Measurements from ENCODE around the gene HHAT. TPM values are rescaled to one million over a fixed set of nuclear protein-coding genes. Genes with fewer than 3 reads are reported as not detected.

The HHAT gene
- total RNA-seq, 2 experiments from 2014 or later = 5.2 to 9.5 TPM

GRCh38 chr1:210620867-210621488 lies 292.3 kb downstream of the HHAT start:
- no peak overlapping the region for H3K27ac ChIP-seq (ENCODE audit: low read depth, low read length, poor library complexity, severe bottlenecking)
- POLR2A ChIA-PET = interaction anchor here (0.6 kb wide), 1 partner anchor 174 kb away, joined by 3 read pairs; no protein-coding TSS in a partner anchor
- H2AFZ ChIP-seq (ENCODE audit: low read length) = no peak overlapping the region
- no TSS peak for BruUV-seq (replicated peaks)
- DNase-seq (ENCODE audit: low spot score) = no peak
- no peaks in the 10 kb centered on the region for H3K9me2 ChIP-seq (ENCODE audit: insufficient read depth, low read length)
- no peaks in the 10 kb centered on the region for H4K20me1 ChIP-seq (ENCODE audit: insufficient read depth, low read length)
- no peaks in the 10 kb centered on the region for H3K36me3 ChIP-seq (ENCODE audit: insufficient read depth, low read length)
- CTCF ChIA-PET (ENCODE audit: unreplicated experiment) = no interaction called here
- no peaks in the 10 kb centered on the region for H3K79me2 ChIP-seq (ENCODE audit: insufficient read depth, low read depth, low read length)
- H3K4me1 ChIP-seq (ENCODE audit: insufficient read depth, low read length, poor library complexity, severe bottlenecking) = no peaks in the 10 kb centered on the region
- intact Hi-C loops (cut with micrococcal nuclease; ENCODE audit: unreplicated experiment) = no loop called here
- H3K4me2 ChIP-seq (ENCODE audit: low read length) = no peak overlapping the region
- no peak overlapping the region for H3K4me3 ChIP-seq (ENCODE audit: low read depth, low read length, poor library complexity, severe bottlenecking)
- no peak for TF ChIP-seq EZH2phosphoT487 (IDR thresholded peaks at IDR 0.05; ENCODE audit: borderline replicate concordance, low read depth, low read length)
- TF ChIP-seq, protein P1, sequence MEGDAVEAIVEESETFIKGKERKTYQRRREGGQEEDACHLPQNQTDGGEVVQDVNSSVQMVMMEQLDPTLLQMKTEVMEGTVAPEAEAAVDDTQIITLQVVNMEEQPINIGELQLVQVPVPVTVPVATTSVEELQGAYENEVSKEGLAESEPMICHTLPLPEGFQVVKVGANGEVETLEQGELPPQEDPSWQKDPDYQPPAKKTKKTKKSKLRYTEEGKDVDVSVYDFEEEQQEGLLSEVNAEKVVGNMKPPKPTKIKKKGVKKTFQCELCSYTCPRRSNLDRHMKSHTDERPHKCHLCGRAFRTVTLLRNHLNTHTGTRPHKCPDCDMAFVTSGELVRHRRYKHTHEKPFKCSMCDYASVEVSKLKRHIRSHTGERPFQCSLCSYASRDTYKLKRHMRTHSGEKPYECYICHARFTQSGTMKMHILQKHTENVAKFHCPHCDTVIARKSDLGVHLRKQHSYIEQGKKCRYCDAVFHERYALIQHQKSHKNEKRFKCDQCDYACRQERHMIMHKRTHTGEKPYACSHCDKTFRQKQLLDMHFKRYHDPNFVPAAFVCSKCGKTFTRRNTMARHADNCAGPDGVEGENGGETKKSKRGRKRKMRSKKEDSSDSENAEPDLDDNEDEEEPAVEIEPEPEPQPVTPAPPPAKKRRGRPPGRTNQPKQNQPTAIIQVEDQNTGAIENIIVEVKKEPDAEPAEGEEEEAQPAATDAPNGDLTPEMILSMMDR (conservative IDR thresholded peaks at IDR 0.05; ENCODE audit: low read length) = no peak
- H3K9me3 ChIP-seq (ENCODE audit: low read length) = no peaks in the 10 kb centered on the region

GRCh38 chr1:210621712-210622111 lies 293.0 kb downstream of the HHAT start:
- POLR2A ChIA-PET = no interaction called here
- DNase-seq (ENCODE audit: low spot score) = no peak
- no peaks in the 10 kb centered on the region for H3K9me2 ChIP-seq (ENCODE audit: insufficient read depth, low read length)
- H4K20me1 ChIP-seq (ENCODE audit: insufficient read depth, low read length) = no peaks in the 10 kb centered on the region
- no peaks in the 10 kb centered on the region for H3K9me3 ChIP-seq (ENCODE audit: low read length)
- no peaks in the 10 kb centered on the region for H3K36me3 ChIP-seq (ENCODE audit: insufficient read depth, low read length)
- H3K4me1 ChIP-seq (ENCODE audit: insufficient read depth, low read length, poor library complexity, severe bottlenecking) = no peaks in the 10 kb centered on the region
- H3K4me2 ChIP-seq (ENCODE audit: low read length) = no peak overlapping the region
- no peaks in the 10 kb centered on the region for H3K79me2 ChIP-seq (ENCODE audit: insufficient read depth, low read depth, low read length)
- H2AFZ ChIP-seq (ENCODE audit: low read length) = no peak overlapping the region
- CTCF ChIA-PET (ENCODE audit: unreplicated experiment) = no interaction called here
- no peak overlapping the region for H3K27ac ChIP-seq (ENCODE audit: low read depth, low read length, poor library complexity, severe bottlenecking)
- no TSS peak for BruUV-seq (replicated peaks)
- no peak overlapping the region for H3K4me3 ChIP-seq (ENCODE audit: low read depth, low read length, poor library complexity, severe bottlenecking)
- intact Hi-C loops (cut with micrococcal nuclease; ENCODE audit: unreplicated experiment) = no loop called here
- TF ChIP-seq, protein P1 (conservative IDR thresholded peaks at IDR 0.05; ENCODE audit: low read length) = no peak
- no peak for TF ChIP-seq EZH2phosphoT487 (IDR thresholded peaks at IDR 0.05; ENCODE audit: borderline replicate concordance, low read depth, low read length)

DNA sequence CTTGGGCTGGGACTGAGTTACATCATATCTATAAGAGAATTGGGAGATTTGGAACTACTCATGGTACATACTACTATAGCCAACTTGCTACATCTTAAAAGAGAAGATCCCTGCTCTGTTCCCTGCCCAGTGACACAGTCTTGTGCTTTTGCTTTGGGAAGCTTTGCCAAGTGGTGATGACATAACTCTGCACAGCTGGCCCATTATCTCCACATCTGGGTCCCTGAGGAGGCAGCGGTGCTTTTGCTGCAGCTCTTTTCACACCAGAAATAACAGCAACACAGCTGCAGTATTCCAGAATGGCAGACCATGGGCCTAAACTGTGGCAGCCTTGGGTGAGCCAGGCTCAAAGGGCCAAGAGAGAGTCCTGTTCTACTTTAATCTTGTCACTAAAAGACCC lies 296.0 kb downstream of the HHAT start:
- Histone ChIP-seq H3K36me3 (ENCODE audit: insufficient read depth, low read length) (no peaks in the 10 kb centered on the region), H2AFZ (ENCODE audit: low read length) (no peak overlapping the region), H3K9me3 (ENCODE audit: low read length) (no peaks in the 10 kb centered on the region), H3K9me2 (ENCODE audit: insufficient read depth, low read length) (no peaks in the 10 kb centered on the region), H4K20me1 (ENCODE audit: insufficient read depth, low read length) (no peaks in the 10 kb centered on the region), H3K4me2 (ENCODE audit: low read length) (no peak overlapping the region), H3K4me1 (ENCODE audit: insufficient read depth, low read length, poor library complexity, severe bottlenecking) (no peaks in the 10 kb centered on the region), H3K4me3 (ENCODE audit: low read depth, low read length, poor library complexity, severe bottlenecking) (no peak overlapping the region), H3K79me2 (ENCODE audit: insufficient read depth, low read depth, low read length) (no peaks in the 10 kb centered on the region), H3K27ac (ENCODE audit: low read depth, low read length, poor library complexity, severe bottlenecking) (no peak overlapping the region)
- ChIA-PET CTCF (ENCODE audit: unreplicated experiment) (no interaction called here), POLR2A (no interaction called here)
- DNase-seq (ENCODE audit: low spot score) = no peak
- TF ChIP-seq, protein P1 (conservative IDR thresholded peaks at IDR 0.05; ENCODE audit: low read length) = no peak
- TF ChIP-seq EZH2phosphoT487 (IDR thresholded peaks at IDR 0.05; ENCODE audit: borderline replicate concordance, low read depth, low read length) = no peak
- intact Hi-C loops (cut with micrococcal nuclease; ENCODE audit: unreplicated experiment) = no loop called here
- no TSS peak for BruUV-seq (replicated peaks)
